NB4 (cell line): Measurements from ENCODE around the gene ABLIM3.
"Not testable (repeated sequence)": the region's sequence is repeated elsewhere in the genome, so short reads cannot be mapped to it uniquely, and the experiment has no call there.

Source experiments
- DNase-seq: peaks from one replicate; pipeline ENCODE4 v3.0.0; 2010; ENCODE audit warnings: low read depth
- H3K4me3 ChIP-seq: one replicate; pipeline ENCODE4 v1.5.1; 2011; ENCODE audit warnings: mild to moderate bottlenecking, low read depth, low read length, moderate library complexity
- MYC ChIP-seq: IDR thresholded peaks from 2 replicates; pipeline ENCODE4 v1.6.1; 2011; ENCODE audit warnings: low read depth, low read length
- POLR2A ChIP-seq: IDR thresholded peaks from 2 replicates; pipeline ENCODE4 v1.6.1; 2011; ENCODE audit warnings: mild to moderate bottlenecking; ENCODE audit not compliant: insufficient read length; ENCODE audit errors: extremely low read depth
- TF ChIP-seq, protein P1 (sequence below): IDR thresholded peaks from one replicate; pipeline ENCODE4 v1.5.1; 2012; ENCODE audit warnings: low read depth, low read length
- TF ChIP-seq, protein P2 (sequence below): IDR thresholded peaks from 2 replicates; pipeline ENCODE4 v1.6.1; 2011; ENCODE audit warnings: low read depth, low read length

ABLIM3 gene

DNA sequence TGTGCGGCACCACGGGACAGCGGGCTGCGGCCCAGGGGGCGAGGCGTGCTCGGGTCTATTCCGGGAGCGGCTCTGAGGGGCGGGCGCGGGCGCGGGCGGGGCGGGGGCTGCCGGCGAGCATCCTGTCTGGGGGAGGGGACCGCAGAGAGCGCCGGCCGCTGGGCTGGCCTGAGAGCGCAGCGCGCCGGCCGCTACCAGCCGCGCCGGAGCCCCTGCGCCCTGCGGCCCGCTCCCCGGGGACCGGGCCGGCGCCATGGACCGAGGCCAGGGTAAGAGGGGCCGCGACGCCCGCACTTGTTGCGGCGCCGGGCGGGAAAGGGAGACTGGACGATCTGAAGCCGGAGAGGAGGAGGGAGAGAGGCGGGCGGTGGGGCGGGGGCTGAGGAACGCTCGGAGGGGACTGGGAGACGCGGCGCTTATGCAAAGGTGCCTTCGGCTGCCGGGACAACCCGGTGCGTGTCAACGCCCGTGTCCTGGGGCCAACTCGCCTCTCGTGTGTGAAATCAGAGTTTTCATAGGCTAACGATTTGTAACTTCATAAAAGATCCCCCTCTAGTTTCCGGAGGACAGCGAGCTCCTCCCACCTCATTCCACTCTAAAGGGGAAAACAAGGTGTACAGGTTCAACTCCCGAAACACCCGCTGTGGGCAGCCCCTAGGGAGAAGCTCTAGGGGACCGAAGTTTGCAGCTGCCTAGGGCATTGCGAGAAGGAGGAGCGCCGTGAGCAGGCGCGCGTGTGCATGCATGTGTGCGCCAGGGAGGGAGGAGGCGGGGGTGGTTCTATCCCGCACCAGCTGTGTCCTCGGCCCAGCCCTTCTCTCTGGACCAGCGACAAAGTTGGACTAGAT lies 130.6 kb downstream of the ABLIM3 start, which contains the start of gene AFAP1L1:
TSS of gene AFAP1L1 (plus strand) at position 144 of the 848 bp plus-strand sequence. CDS start at position 254, 110 bp downstream.
- TF ChIP-seq MYC (no peak), POLR2A (no peak)
- TF ChIP-seq, protein P1, sequence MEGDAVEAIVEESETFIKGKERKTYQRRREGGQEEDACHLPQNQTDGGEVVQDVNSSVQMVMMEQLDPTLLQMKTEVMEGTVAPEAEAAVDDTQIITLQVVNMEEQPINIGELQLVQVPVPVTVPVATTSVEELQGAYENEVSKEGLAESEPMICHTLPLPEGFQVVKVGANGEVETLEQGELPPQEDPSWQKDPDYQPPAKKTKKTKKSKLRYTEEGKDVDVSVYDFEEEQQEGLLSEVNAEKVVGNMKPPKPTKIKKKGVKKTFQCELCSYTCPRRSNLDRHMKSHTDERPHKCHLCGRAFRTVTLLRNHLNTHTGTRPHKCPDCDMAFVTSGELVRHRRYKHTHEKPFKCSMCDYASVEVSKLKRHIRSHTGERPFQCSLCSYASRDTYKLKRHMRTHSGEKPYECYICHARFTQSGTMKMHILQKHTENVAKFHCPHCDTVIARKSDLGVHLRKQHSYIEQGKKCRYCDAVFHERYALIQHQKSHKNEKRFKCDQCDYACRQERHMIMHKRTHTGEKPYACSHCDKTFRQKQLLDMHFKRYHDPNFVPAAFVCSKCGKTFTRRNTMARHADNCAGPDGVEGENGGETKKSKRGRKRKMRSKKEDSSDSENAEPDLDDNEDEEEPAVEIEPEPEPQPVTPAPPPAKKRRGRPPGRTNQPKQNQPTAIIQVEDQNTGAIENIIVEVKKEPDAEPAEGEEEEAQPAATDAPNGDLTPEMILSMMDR = no peak
- TF ChIP-seq, protein P2, sequence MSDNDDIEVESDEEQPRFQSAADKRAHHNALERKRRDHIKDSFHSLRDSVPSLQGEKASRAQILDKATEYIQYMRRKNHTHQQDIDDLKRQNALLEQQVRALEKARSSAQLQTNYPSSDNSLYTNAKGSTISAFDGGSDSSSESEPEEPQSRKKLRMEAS = no peak
- peak; percentile 29 for DNase-seq
- H3K4me3 ChIP-seq = peak within 1 kb of the TSS; percentile 34

DNA sequence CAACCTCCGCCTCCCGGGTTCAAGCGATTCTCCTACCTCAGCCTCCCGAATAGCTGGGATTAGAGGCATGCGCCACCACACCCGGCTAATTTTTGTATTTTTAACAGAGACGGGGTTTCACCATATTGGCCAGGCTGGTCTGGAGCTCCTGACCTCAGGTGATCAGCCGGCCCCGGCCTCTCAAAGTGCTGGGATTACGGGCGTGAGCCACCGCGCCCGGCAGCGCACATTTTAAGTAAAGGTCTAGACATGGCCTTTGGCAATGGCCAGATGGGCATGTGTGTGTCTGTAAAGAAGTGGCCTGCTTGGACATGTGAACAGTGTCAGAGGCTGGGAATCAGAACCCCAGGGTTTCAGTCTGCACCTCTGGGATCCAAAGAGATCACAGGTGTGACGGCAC lies 131.5 kb downstream of the ABLIM3 start:
- DNase-seq, H3K4me3 ChIP-seq: not testable (repeated sequence)

- DNase-seq = no peak
- no peak for TF ChIP-seq POLR2A
- TF ChIP-seq, protein P1 = no peak
- TF ChIP-seq MYC = no peak
- TF ChIP-seq, protein P2 = no peak
- H3K4me3 ChIP-seq = no peak overlapping the region
Measured at GRCh38 chr5:149273237-149273636, 131.9 kb downstream of the ABLIM3 start.

DNA sequence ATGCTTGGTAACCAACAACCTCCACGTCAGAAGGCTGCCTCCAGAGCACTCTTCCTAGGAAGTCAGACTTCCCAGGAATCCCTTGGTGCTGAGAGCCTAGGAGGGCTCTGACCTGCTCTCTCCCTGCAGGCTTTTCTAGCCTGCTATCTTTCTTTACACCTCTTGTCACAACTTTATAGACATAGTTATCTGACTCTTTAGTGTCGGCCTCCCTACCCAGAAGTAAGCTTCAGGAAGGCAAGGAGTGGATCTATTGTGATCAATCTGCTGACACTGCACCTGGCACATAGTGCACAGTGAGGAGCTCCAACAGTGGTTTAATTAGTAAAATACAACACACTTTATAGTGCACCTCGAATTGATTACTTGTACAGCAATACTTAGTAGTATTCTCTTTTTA lies 132.7 kb downstream of the ABLIM3 start:
- TF ChIP-seq POLR2A (no peak), MYC (no peak)
- TF ChIP-seq, protein P2 = no peak
- TF ChIP-seq, protein P1 = no peak

DNA sequence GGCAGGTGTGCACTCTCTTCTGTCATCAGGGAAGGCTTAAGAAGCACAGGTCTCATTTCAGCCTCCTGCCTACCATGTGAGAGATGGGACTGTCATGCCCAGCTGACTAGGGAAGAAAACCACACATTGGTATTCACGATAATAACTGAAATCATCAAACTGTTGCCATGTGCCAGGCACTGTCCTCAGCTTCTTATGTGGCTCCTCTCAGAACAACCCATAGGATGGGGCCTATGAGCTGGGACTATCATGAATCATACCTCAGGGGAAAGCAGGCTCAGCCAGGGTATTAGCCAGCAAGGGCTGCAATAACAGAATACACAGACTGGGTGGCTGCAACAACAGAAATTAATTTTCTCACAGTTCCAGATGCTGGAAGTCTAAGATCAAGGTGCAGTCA lies 133.6 kb downstream of the ABLIM3 start:
- TF ChIP-seq, protein P1 = no peak
- TF ChIP-seq POLR2A (no peak), MYC (no peak)
- TF ChIP-seq, protein P2 = no peak
- DNase-seq = no peak

More for the DNA sequence above, 132.7 kb downstream of the ABLIM3 start:
- no peak for DNase-seq
- H3K4me3 ChIP-seq = no peak overlapping the region

DNA sequence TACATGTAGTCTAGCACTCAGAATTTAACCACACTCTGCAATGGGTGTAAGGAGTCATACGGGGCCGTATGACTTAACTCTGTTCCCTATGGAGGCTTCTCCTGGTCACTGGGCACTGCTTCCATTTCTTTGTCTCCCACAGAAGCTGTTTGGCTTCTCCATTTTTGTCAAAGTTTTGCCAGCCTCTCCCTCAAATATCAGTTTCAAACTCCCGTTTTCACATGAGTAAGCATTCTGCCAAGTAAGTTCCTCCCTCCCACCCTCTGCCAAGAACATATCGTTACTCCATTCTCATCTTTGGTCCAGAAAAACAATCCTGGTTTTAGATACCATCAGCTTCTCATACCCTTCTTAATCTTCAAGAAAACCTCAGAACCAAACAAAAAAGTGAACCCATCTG lies 136.5 kb downstream of the ABLIM3 start:
- no peak overlapping the region for H3K4me3 ChIP-seq
- TF ChIP-seq POLR2A (no peak), MYC (no peak)
- TF ChIP-seq, protein P2 = no peak
- TF ChIP-seq, protein P1 = no peak
- no peak for DNase-seq

More for the DNA sequence above, 133.6 kb downstream of the ABLIM3 start:
- H3K4me3 ChIP-seq = no peak overlapping the region
